SH-SY5Y (cell line): Measurements from ENCODE around the gene COL9A1.

Experiments
- GATA2 ChIP-seq: IDR thresholded peaks from 2 replicates; pipeline ENCODE4 v1.6.1; 2011; ENCODE audit warnings: mild to moderate bottlenecking, low read depth, low read length
- GATA3 ChIP-seq: IDR thresholded peaks from 2 replicates; pipeline ENCODE4 v1.6.1; 2011; ENCODE audit warnings: low read depth, mild to moderate bottlenecking, low read length, moderate library complexity

DNA sequence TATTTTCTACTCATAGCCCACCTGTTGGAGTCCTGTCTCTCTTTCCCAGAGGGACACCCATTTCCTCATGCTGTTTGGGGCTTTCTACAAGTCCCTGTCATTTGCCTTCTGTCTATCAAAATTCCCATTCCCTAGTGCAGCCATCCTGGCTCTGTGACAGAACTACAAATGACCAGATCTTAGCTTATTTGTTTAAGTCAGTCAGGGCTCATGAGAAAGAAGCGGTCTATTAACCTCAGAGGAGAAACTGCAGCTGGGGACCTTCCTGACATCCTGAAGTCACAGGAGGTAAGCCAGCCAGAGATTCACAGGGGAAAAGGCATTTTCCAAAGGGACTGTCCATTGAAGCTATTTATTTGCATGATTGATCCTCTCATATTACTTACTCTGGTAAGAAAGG is 1.7 kb upstream of the COL9A1 start:
- TF ChIP-seq GATA2 (no peak), GATA3 (no peak)
